AG10803 (cell line): ENCODE measurements around the gene ZCCHC7.
"Not testable (repeated sequence)": the region's sequence is repeated elsewhere in the genome, so short reads cannot be mapped to it uniquely, and the experiment has no call there.

ENCODE experiments used
- DNase-seq: peaks from one replicate; pipeline ENCODE4 v3.0.0; 2010; ENCODE audit warnings: low read depth
- H3K4me3 ChIP-seq: 2 replicates; pipeline ENCODE4 v1.5.1; 2011; ENCODE audit warnings: mild to moderate bottlenecking, low read length, control low read depth
- CTCF ChIP-seq: conservative IDR thresholded peaks from 2 replicates; pipeline ENCODE4 v1.5.1; 2011; ENCODE audit warnings: mild to moderate bottlenecking, low read length, control low read depth, inconsistent platforms

ZCCHC7 gene

DNA sequence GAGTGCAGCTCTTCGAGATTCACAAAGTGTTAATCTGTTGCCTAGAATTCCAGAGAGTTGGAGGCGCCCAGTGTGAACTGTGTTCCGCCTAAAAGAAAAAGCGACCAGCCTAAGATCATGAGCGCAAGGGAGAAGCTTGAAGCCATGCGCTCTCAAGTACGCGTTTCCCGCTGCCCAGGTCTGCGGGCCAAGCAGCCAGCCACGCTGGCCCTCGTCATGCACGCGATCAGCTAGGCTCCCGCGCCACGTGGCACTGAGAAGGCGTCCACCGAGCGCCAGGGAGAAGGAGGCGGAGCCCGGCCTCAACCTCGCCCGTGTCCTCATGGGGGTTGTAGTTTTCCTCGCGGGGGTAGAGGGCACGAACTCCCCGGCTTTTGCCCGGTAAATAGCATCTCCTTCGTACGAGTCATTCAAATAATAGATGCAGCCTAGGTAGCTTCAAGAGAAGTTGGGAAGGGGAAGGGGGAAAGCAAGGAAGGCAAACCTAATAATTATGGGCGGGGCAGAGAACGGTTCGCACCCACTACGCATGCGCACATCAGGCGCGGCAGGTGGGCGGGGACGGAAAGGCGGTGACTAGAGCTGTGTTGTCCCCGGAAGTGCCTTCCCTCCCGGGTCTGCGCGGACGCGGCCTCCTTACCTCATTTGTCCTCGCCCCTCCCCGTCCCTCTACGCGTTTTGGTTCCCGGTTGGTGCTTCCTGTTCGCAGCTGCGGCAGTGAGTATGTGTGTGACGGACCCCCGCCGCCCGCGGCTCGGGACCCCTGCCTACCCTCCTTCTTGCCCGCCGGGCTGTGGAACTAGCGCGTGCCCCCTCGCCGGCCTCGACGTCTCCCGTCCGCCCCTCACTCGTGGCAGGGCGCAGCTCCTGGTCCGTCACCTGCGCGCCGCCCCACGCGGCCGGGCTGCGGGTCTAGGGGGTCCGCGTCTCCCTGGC is at the start of gene ZCCHC7:
Gene ZCCHC7 (plus strand): TSS at position 668 of the 936 bp plus-strand sequence.
- H3K4me3 ChIP-seq = peak within 1 kb of the TSS; percentile 83
- peak; percentile 92 for DNase-seq
- no peak for TF ChIP-seq CTCF

DNA sequence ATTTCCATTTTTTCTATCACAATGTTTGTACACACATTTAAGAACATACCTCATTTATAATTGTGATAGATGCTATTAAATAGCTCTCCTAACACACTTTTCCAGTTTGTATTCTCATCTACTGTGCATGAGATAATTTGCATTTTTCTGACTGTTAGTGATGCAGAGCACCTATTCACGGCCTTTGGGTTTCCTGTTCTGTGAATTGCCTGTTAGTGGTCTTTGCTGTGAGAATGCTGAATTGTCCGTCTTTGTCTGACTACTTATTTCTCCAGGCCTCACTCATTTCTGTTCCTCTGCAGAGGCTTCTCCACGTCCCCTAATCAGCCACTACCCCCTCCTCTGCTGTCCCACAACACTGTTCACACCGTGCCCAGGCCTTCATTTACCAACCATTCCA is 45.6 kb upstream of the ZCCHC7 start:
- H3K4me3 ChIP-seq, DNase-seq: not testable (repeated sequence)

- DNase-seq = peak; percentile 91
- no peak for TF ChIP-seq CTCF
- H3K4me3 ChIP-seq = peak overlapping the region; percentile 86
These were observed 40.8 kb upstream of the ZCCHC7 start for GRCh38 chr9:37079370-37080164.

DNA sequence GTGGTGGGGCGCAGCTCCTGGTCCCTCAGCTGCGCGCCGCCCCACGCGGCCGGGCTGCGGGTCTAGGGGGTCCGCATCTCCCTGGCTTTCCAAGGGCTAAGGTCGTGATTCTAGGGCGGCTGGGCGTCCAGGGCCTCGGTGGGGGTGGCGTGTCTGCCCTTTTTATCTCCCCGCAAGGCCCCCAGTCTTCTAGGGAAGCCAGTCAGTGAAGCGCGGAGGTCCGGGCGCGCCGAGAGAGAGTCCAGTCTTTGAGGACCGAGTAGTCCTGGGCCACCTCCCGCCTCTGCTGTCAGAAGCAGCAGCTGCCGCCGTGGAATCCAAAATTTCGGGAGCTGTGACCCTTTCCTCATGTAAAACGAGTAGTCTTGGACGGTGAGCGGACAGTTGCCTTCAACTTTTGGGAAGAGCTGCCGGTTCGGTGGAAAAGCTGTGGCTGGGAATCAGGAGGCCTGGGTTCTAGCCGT is 40.2 kb upstream of the ZCCHC7 start:
- H3K4me3 ChIP-seq = peak overlapping the region; percentile 86
- DNase-seq = peak; percentile 20

DNA sequence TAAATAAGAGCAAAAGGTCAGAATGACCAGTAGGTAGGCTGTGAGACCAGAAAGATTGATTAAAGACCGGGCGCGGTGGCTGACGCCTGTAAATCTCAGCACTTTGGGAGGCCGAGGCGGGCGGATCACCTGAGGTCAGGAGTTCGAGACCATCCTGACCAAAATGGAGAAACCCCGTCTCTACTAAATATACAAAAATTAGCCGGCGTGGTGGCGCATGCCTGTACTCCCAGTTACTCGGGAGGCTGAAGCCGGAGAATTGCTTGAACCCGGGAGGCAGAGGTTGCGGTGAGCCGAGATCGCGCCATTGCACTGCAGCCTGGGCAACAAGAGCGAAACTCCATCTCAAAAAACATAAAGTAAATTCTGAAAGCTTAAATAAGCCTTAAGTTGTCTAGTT is 38.9 kb upstream of the ZCCHC7 start:
- not testable (repeated sequence) for DNase-seq, H3K4me3 ChIP-seq

- H3K4me3 ChIP-seq = no peak overlapping the region
- no peak for TF ChIP-seq CTCF
- DNase-seq = no peak
These were observed 38.1 kb upstream of the ZCCHC7 start for GRCh38 chr9:37082214-37082765.

DNA sequence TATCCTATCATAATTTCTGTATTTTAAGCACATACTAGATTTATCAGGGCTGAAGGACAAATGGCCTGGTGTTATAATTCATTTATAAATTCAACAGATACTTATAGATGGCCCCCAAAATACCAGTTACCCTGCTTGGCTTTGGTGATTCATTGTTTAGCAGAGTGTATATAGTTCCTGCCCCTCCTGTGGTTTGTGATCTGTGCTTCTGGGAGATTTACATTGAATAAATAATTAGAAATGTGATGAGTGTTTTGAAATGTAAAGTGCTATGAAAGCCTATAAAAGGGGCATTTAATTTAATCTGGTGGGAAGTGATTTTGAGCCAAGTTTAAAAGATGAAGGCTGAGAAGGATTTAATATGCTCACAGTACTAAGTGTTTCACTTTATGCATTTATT is 36.7 kb upstream of the ZCCHC7 start:
- no peak overlapping the region for H3K4me3 ChIP-seq
- DNase-seq = no peak
- no peak for TF ChIP-seq CTCF

- TF ChIP-seq CTCF = no peak
- no peak for DNase-seq
- no peak overlapping the region for H3K4me3 ChIP-seq
These were observed 35.1 kb upstream of the ZCCHC7 start for GRCh38 chr9:37085233-37085632.

- DNase-seq, H3K4me3 ChIP-seq: not testable (repeated sequence)
These were observed 27.6 kb upstream of the ZCCHC7 start for GRCh38 chr9:37092714-37093295.
